Fibroblast of skin of back (primary cell): ENCODE results near the gene PLXND1.
"Not testable (repeated sequence)": the region's sequence is repeated elsewhere in the genome, so short reads cannot be mapped to it uniquely, and the experiment has no call there.

ENCODE experiments used
- DNase-seq: peaks from one replicate; pipeline ENCODE4 v3.0.0-alpha.2; 2013

PLXND1 gene

DNA sequence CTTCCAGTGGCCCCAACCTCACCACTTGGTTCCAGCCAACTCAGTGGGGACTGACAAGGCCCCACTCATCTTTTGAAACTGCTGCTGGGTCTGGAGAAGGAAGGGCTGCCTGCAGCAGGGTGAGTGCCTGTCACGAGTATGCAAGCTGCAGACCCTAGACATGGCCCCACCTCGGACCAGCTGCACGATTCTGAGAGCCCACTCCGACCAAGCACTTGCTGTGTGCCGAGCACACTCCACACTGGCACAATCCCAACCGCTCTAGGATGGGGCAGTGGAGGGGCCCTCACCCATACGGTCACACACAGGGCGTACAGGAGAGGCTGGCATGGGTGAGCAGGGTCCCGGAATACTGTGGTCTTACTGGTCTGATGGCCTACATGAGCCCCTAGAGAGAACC is 8.0 kb upstream of the PLXND1 start:
- DNase-seq = no peak

DNA sequence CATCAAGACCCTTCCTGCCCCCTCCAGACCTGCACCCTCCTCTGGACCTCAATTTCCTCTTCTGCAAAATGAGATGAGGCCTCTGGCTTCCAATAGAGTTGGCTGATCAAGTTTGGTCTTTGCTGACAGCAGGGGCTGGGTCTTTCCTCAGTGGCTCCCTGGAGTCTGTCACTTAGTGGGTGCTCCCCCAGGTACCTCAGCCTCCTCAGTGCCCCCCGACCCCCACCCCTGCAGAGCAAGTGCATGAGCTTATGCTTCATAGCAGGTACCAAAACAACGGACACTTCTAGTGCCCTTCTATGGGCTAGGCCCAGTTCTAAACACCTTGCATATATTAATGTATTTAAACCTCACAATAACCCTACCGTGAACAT is 6.9 kb upstream of the PLXND1 start:
- DNase-seq = no peak

DNA sequence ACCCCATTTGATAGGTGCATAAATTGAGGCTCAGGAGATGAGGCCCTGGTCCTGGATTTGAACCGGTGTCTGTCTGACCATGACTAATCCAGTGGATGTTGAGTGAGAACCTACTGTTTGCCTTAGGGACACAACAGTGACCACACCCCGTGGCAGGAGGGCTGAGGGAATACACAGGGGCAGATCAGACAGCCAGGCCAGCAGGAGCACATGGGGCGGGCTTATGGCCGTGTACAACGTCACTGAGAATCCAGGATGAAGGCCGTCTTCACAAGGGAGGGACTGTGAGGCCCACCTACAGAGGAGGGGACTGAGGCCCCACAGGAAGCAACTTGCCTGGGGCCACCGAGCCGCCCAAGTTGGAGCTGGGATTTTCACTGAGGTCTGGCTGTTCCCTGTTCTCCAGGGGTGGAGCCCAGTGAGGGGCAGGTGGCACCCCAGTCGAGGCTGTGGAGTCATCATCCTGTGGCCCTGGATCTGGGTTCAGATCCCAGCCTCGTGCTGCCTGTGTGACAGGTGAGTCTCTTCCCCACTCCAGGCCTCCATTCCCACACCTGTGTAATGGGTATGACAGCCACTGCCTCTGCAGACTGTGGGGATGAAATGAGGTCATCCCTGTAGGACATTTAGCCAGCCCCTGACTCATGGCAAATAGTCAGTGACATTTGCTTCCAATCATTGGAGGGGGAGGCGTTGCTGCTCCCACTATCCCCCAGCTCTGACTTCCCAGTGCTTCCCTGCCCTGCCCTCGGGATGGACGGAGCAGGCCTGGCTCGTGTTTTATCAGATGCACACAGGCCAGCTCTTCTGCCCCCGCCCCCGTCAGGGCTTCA is 6.3 kb upstream of the PLXND1 start:
- peak; percentile 67 for DNase-seq

DNA sequence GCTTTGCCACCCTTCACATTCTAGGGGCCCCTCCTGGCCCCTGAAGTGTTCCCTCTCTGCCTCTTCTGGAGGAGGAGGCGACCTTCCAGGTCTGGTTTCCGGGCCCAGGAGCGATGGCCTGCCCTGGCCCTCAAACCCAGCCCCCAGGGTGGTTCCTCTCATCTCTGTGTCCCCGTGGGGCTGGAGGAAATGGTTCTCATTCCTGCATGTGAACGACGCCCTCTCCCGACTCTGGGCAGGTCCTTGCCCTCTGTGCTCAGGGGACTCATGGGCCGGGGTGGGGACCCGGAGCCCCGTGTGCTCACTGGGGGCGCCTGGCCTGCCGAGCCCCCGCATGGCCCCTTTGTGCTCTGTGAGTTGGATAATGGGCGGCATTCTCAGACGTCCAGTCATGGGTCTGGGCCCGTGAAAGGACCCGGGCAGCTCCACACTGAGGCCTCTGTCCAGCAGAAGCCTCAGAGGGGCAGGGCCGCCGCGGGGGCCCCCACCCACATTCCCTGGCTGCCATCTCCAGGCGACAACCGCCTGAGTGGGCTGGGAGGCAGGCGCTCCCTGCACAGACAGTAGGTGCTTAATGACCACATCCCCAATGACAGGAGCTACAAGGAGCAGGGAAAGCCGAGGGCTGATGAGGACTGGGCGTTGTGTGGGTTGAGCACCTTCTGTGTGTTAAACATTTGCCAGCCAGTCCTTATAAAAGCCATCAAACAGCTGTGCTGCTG is 5.5 kb upstream of the PLXND1 start:
- DNase-seq = peak; percentile 89

DNA sequence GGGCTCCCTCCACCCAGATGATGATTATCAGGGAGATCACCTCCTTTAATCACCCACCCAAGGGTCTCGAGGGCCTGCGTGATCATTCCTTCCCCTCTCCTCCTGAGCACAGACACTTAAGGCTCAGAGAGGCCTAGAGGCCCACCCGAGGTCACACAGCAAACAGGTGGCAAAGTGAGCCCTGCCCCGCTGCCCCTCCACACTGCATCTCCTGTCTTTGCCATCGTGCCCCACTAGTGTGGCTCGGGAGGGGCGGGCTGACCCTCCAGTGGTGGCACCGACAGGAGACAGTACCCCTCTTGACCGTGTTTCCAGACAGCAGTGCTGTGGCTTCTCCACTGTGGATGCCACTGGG is 4.9 kb upstream of the PLXND1 start:
- DNase-seq = no peak

DNA sequence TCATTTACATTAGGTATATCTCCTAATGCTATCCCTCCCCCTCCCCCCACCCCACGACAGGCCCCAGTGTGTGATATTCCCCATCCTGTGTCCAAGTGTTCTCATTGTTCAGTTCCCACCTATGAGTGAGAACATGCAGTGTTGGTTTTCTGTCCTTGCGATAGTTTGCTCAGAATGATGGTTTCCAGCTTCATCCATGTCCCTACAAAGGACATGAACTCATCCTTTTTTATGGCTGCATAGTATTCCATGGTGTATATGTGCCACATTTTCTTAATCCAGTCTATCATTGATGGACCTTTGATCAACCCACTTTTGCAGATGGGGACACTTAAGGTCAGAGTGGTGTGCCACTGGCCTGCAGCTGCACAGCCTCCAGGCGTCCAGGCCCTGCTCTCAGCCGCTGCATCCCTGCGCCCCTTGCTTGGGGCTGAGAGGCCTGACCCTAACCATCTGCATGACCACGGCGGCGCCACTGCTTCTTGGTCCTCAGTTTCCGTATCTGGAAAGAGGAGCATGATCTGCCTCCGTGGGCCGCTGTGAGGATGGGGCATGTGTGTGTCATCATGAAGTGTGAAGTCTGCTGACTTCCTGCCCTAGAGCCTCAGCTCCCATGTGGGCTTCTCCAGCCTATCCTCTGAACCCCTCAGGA is 4.4 kb upstream of the PLXND1 start:
- DNase-seq = not testable (repeated sequence)

DNA sequence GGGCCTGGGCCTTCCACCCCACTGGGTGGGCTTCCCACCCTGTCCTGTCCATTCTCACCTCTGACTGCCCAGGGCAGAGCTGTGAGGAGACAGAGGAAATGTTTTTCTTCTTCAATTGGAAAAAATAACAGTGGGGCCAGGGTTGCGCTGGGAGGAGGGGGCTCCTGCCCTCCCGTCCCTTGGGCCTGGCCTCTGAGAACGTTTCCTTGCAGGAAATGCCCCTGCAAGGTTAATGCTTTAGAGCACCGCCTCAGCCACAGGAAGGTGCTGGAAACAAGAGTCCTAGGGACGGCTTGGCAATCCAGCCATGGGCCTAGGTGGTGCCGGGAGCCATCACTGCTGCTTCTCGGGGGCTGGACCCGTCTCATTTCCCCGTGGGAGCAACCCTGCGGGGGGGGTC is 3.8 kb upstream of the PLXND1 start:
- no peak for DNase-seq

DNA sequence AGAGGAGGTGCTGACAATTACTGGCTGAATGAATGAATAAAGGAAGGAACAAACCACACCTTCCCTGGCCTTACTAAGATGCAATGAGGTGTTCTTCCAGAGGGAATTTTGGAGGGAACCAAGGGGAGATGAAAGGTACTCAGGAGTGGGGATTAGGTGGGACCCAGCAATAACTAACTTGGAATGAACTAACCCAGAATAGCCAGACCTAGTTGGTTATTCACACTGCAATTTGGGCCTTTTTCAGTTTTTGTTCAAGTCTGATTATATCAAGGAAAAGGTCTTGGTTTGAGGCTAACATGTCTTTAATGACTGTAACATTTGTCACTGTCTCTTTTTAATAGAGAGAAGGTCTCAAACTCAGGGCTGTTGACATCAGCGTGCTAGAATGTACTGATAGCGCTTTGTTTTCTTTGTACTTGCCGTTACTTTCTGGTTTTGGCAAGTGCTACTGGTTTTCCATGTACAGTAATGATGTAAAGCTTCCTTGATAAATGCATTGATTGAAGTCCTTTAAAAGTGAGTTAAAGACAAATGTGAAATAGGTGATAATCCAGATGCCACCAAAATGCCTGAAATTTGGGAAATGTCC is 3.2 kb upstream of the PLXND1 start:
- DNase-seq = peak; percentile 81

DNA sequence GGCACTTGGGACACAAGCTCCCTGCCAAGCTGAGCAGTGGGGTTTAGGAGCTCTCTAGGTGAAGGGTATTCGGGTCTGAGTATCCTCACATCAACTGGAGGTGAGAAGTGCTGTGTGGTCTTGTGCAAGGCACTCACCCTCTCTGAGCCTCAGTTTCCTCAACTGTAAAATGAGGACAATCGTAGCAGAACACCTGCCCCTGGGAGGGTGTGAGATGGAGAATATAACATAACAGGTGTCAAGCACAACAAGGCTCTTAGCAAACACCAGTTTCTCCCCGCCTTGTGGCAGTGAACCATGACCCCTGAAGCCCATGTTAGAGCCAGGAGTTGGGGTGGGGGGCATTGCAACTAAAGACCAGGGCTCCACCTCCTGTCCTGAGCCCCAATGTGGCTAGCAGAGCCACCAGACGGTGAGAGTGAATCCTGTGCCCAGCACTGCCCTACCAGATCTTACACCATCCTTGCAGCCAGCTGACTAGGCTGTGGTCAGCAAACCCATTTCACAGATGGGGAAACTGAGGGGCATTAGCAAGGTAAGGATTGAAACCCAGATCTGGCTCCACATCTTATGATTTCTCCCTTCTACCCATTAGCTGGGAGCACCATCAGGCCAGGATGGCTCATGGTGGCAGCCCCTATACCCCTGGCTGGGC is 2.6 kb upstream of the PLXND1 start:
- no peak for DNase-seq

DNA sequence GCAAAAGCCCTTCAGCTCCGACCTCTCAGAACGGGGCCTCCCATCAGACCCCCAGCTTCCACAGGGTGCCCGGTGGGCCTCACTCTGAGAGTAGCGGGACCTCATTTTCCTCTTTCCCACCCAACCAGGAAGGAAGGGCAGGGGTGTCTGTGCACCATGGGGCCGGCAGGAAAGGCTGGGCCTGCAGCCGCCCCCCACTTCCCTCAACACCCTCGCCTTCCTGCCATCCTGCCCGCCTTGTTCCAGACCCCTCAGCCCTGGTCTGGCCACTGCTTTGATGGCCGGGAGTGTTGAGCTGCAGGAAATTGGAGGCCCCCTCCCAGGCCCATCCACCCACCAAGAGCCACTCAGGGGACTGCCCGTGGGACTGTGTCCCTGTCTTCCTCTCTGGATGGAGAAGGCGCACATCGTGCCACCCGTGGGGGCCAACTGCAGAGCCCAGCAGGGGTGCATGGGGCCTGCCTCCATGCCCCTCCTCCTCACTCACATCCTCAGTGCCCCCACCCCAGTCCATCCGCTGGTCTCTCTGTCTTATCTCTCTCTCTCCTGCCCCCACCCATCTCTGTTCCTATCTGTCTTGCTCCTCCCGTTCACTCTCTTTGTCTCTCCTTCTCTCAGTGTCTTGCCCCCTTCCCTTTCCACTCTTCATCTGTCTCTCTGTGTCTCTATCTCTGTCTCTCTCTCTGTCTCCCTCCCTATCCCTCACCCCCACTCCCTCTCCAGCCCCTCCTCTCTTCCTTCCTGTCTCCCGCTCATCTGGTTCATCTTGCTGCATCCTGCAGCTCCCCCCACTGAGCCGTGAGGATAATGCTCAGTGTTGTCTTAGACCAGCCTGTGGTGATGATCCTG is 1.8 kb upstream of the PLXND1 start:
- DNase-seq = peak; percentile 82

DNA sequence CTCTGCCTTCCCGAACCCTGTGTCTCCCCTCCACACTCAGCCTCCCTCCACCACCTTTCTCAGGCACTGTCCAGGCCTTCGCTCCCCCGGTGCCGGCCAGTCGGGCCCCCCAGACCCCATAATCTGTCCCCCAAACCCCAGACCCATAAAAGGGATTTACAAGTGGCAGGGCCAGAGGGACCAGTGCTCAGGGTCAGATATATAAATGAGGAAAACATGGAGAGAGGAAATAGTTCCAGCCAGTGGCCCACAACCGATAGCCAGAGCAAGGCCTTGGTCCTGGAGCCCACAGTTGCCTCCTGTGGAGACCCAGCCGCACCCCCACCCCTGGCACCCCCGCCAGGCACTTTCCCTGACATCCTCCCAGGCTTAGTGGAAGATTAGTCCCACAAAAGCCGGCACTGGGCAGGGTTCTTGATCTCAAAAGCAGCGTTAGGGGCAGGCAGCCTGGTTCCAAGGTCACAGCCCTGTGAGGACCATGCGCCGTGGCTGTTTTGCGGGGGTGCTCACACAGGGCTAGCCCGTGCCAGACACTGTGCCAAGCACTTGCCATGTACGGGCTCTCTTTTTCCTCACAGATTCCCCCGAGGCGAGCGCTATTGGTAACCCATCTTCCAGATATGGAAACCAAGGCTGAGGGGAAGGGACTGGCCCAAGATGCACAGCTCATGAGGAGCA is 1.1 kb upstream of the PLXND1 start:
- no peak for DNase-seq

DNA sequence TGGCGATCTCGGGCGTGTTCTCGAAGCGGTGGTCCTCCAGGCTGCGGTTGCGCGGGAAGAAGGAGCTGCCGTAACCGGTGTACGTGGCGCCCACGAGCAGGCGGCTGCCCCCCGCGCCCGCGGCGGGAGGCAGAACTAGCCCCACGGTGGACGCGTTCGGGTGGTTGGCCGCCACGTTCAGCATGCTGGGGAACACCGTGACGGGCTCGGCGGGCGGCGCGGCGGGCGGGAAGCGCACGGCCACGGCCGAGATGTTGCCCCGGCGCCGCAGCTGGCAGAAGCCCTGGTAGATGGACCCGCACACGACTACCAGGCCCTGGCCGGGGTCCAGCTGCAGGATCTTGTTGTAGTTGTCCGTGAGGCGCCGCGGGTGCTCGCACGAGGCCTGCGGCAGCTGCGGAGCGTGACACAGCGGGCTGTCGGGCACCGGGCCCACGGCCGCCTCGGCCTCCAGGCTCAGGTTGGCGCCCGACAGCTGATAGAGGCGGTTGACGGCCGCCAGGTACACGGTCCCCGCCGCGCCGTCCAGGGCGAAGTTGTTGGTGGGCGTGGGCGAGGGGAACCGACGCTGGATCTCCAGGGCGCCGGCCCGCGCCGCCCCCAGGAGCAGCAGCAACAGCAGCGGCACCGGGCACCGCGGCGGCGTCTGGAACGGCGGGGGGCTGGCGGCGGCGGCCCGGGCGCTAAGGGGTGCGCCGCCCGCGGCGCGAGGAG is 397 bp downstream of the PLXND1 start:
- DNase-seq = no peak

DNA sequence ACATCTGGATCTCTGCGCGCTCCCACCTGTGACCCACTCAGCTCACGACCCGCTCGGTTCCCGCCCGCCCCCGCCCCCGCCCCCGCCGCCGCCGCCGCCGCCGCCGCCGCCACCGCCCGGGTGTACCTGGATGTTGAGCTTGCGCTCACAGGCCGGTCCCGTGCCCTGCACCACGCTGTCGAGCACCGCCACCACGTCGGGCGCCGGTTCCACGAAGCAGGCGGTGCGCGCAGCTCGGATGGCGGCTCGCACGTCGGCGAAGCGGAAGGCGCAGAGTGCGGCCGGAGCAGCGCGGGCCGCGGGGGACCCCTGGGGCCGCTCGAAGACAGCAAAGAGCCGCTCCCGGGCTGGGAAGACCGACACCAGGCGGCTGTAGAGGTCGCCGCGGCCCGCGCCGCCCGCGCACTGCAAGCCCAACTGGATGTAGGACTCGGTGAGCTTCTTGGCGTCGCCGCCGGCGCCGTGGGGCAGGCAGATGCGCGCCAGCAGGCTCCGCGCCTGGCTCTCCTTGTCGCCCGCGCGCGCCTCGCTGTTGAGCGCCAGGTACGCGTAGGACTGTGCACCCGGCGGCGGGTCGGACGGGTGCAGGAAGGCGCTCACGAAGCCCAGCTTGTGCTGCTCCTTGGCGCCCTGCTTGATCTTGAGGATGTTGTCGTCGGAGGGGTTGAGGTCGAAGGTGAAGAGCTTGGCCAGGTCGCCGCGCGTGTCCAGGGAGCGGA is 1.1 kb downstream of the PLXND1 start:
- peak; percentile 59 for DNase-seq

DNA sequence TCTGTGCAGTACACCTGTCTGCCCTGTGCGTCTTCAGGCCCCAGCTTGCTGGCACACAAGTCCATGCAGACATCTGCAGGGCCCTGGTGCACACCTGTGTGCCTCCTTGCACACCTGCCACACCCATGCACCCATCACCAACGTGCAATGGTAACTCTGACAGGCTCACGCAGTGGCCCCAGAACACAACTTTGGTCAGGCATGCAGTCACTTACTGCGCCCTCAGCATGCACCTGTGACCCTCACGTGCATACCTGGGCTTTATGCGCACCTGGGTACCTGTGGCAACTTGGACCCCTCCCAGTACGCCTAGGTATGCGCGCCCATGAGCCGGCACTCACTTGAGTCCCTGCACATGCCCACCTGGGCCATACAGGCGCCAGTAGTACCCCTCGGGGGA is 1.7 kb downstream of the PLXND1 start:
- no peak for DNase-seq

DNA sequence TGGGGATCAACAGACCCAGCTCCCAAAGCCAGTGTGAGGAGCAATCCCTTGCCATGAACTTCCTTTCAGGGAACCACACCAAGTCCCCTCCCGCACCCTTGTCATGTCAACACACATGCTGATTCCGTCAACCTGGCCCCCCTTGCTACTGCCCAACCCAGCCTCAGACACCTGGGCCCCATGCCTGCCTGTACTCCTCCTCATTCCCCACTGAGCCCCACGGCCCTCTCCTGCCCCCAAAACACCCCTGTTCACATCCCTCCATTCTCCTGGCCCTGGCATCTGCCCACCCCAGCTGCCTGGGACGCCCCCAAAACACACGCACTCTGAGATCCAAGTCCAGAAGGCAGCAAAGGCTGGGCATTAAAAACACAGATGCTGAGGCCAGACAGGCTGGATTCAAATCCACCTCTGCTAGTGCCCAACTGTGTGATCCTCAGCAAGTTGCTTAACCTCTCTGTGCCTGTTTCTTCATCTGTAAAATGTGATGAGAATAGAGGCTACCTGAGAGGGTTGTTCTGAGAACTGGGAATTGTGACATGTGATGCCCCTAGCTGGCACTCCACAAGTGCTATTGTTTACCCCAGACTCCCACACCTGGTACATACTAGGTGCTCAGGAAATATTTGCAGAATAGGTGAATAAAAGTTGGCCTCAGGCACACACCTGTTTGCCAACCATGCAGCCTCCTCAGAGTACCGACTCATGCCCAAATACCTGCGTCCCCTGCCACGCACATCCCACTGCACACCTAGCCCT is 2.3 kb downstream of the PLXND1 start:
- no peak for DNase-seq

DNA sequence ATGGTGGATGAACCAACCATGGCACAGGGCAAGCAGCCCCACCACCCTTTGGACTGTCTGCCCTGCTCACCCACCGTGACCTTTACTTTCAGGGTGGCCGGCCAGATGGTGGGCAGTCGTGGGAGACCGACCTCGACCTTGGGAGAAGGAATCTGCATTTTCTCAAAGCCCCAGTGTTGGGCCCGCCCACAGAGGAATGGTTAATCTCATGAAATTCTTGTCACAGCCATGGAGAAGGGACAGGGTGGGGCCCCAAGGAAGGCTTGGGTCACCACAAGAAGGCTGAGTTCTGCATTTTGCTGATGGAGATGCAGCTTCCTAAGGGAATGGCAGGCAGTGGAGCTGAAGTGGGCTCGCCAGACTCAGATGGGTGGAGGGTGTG is 2.9 kb downstream of the PLXND1 start:
- no peak for DNase-seq

DNA sequence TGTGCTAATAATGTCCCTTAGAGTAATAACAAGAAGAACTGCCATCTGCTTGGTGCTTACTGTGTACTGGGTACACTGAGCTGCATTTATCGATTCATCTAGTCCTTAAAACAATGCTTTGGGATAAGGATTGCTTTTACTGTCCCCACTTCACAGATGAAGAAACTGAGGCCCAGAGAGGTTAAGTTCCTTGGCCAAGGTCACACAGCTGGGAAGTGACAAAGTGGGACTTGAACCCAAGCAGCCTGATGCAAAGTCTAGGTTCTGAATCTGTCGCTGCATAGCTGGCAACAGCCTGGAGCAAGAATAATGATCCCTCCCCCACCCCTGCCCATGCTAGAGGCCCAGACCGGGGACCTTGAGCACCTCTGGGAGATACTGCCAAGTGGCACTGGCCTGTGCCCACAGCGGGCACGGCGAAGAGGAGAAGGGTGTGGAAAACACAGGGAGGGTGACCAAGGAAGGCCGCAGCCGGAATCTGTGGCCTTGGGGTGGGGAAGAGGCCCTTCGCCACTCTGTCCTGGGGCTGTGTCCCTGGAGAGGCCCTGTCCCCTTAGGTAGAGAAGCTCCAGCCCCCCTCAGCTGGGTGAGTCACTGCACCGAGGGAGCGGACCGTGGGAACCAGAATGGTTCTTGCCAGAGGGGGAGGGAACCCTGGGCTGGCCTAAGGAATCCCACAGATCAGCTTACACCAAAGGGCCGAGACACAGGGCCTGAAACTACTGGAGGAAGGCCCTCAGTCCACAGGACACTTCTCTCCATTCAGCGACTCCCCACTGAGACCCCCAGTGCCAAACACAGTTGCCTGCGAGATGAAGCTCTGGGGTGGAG is 3.5 kb downstream of the PLXND1 start:
- DNase-seq = peak; percentile 97

DNA sequence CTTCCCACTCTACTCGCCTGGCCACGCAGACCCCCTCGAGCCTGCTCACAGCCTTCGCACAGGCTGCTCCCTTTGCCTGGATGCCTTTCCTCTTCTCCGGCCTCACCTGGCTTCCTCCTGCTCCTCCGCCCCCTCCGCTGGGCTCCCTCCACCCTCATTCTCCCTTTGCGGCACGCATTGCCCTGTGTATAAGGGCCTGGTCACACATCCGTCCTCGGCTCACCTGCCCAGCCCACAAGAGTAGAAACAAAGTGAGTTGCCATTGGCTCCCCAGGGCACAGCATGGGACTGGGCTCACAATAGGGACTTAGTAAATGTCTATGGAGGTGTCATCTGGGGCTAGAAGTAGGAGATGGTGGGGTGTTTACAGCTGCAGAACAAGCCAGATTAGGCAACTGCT is 4.2 kb downstream of the PLXND1 start:
- no peak for DNase-seq
